HG03139 (cell line): ENCODE results near the gene GHRHR.
A peak's percentile ranks its signal among the peaks of the same experiment; 100 is the strongest.

ENCODE experiments used
- ATAC-seq: cut with Tn5 transposase; IDR thresholded peaks from one replicate; pipeline ENCODE4 v1.9.1; 2021; ENCODE audit not compliant: unreplicated experiment

The GHRHR gene

DNA sequence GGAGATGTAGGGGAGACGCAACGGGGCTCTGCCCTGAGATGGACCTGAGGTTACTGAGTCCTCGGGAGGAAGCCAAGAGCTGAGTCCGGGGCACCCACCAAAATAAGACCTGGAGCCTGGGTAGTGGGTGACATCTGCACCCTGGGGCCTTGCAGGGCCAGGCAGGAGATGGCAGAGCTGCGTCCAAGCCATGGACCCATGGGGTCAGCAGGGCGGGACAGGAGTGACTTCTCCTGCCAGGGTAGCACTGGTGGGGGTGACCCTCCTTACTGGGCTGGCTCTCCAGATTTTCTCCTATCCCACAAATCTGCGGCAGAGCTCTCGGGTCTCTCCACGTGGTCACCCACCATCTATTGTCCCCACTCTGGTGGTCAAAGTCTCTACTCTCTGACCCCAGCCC lies 2.1 kb downstream of the GHRHR start:
- ATAC-seq = no peak

DNA sequence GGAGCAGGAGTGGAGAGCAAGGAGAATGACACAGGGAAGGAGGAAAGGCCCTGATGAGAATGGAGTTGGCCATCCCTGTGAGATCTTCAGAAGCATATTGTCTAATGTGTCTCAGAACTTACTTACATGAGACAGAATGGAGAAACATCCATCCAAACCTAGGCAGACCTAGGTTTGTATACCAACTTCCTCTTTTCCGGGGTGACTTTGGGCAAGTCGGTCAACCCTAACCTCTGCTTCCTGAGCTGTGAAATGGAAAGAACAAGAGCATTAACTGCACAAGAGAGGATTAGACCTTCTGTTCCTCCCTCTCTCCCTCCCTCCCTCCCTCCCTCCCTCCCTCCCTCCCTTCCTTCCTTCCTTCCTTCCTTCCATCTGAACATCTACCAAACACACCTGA lies 4.5 kb downstream of the GHRHR start:
- no peak for ATAC-seq

DNA sequence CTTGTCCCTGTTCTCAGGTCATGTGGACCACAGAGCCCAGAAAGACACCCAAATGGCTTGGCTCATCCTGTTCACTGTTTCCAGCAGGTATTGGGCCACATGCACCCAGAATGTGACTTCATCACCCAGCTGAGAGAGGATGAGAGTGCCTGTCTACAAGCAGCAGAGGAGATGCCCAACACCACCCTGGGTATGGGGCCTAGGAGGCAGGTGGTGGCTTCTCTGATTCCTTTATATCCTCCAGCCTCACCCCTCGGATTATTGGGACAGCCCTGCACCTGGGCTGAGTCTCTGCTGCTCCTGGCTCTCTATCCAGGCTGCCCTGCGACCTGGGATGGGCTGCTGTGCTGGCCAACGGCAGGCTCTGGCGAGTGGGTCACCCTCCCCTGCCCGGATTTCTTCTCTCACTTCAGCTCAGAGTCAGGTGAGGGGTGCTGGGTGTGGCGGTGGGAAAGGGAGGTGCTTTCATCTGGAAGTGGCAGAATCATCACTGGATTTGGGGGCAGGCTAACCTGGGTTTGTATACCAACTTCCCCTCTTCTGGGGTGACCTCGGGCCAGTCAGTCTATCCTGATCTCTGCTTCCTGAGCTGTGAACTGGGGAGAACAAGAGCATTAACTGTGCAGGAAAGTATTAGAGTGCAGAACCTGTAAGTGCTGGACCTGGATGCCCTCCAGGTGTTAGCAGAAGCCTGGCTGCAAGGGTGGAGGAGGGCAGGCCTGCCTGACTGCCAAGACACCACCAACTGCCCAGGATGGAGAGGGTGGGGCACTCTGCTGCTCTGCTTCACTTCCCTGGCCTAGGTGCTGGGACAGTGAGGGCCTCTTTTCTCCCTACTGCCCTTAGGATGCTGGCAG lies 5.2 kb downstream of the GHRHR start:
- ATAC-seq = no peak

DNA sequence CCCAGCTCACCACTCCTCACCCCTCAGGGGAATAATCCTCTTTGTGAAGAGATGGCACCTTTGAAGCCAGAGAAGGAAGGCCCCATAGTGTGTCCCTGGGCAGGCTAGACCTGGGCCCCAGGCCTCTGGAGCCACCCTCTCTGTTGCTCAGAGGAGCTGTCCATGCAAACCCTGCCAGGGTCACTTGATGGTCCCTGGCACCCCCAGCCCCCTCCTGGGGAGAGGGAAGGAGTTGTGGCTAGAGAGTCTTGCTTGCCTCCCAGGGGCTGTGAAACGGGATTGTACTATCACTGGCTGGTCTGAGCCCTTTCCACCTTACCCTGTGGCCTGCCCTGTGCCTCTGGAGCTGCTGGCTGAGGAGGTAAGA lies 5.8 kb downstream of the GHRHR start:
- ATAC-seq = no peak

DNA sequence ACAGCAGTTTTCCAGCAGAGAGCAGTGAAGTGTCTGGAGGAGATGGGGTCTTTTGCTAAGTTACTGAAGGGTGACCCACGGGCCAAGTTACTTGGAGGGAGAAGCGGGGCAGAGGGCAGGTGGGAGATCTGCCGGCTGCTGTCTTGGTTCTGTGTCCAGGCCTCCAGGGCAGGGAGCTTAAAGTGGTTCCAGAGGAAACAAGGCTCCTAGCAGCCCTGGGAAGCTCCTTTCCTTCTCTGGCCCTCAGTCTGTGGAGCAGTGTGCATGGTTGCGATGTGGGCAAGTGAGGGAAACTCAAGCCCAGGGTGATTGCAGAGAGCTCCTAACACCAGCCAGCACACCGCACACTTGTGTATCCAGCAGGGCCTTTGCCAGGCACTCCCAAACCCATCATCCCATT lies 6.3 kb downstream of the GHRHR start:
- ATAC-seq = no peak

DNA sequence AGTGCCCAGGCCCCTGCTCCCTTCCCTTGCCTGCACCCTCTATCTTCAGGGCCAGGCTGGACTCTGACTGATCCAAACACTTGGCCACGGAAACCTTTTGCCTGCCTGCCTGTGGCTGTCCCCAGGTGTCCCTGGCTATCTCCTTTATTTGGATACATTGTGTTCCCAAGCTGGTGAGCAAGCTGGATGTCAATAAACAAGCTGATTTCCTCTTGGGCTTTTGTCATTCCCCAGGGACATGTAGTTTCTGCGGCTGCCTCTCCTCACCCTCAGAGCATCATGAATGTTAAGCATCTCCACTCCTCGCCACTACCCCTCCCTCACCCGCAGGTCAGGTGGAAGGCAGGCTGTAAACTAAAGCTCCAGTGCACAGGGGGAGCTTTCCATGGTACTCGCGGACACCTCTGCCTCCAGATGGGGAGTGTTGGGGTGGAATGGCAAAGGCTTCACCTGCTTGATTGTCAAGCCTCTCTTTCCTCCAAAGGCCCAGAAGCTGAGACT lies 6.9 kb downstream of the GHRHR start:
- ATAC-seq = no peak

DNA sequence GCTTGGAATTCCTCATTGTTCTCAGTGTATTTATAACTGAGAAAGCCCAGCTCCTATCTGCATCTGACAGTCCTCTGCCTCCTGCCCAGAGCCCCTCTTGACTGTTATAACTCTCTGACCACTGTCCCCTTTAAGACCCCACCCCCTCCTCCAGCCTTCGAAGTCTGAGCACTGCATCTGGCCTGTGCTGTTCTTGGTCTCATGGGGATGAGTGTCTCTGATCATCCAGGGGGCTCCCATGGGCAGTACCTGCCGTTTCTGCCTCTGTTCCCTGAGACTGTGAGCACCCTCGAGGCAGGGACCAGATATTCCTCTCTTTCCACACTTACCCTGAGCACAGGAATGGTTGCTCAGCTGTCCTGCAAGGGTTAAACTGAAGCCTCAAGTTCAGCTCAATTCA lies 7.7 kb downstream of the GHRHR start:
- no peak for ATAC-seq

DNA sequence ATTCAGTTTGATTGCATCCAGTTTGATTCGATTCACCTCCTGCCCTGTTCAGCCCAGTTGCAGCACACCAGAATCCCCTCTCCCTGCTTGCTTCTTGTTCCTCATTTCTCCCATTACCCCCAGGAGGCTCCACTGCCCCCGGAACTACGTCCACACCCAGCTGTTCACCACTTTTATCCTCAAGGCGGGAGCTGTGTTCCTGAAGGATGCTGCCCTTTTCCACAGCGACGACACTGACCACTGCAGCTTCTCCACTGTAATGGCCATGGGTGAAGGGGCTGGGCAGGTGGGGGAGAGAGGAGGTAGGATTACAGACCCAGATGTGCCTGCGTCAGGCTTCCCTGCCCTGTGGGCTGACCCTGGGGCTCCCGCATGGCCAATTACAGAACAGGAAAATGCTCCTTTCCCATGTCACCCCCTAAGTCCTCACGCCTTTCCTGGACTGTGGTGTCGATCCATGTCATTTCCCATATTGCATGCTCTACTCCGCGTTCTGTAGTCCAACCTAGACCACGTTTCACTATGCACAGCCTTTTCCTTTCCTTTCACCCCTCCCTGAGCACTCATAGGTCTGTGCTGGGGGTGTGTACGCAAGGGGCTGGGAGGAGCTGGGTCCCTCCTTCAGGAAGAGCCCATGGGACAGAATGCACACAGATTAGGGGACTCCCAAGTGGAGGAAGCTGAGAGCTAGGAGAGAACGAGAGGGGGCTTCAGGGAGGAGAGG lies 8.2 kb downstream of the GHRHR start:
- ATAC-seq = no peak

DNA sequence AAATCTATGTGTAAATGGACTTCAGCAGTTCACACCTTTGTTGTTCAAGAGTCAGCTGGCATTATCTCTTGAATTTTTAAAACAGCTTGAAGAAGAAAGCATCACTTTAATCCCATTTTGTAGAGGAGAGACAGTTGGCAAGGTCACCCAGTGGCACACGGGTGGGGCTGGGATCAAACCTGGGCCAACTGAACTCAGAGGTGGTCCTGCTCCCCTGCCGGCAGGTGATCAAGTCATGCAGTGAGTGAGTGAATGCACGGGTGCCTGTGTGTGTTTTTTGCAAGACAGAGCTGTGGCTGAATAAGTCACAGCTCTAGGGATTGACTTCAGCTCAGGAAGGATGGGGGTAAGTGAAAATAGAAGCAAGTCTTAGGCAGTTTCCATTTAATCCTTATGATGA lies 9.5 kb downstream of the GHRHR start:
- ATAC-seq = no peak

DNA sequence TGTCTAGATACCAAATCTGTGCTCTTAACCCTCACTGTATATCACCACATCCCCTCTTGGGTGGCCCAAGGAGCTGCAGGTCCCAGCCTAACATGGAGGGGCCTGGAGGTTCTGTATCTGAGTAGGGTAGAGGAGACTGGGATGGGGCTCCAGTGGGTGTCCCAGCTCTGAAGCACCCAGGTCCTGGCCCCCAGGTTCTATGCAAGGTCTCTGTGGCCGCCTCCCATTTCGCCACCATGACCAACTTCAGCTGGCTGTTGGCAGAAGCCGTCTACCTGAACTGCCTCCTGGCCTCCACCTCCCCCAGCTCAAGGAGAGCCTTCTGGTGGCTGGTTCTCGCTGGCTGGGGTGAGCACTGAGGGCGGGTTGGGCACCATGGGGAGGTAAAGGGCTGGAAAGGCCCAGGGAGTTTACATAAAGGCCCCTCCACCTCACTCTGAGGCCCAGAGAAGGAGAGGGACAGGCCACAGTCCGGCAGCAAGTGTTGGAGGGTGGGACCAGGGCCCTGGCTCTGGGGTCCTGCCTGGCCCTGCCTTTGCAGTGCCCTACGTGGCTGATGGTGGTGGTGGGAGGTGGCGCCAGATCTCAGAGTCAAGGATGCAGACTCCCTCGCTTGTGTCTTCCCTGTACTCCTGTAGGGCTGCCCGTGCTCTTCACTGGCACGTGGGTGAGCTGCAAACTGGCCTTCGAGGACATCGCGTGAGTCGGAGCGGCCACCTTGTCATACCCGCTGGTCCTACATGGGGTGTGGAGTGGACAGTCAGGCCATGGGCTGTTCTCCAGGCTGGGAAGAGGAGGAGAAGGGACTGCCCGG lies 10.2 kb downstream of the GHRHR start:
- ATAC-seq = no peak

DNA sequence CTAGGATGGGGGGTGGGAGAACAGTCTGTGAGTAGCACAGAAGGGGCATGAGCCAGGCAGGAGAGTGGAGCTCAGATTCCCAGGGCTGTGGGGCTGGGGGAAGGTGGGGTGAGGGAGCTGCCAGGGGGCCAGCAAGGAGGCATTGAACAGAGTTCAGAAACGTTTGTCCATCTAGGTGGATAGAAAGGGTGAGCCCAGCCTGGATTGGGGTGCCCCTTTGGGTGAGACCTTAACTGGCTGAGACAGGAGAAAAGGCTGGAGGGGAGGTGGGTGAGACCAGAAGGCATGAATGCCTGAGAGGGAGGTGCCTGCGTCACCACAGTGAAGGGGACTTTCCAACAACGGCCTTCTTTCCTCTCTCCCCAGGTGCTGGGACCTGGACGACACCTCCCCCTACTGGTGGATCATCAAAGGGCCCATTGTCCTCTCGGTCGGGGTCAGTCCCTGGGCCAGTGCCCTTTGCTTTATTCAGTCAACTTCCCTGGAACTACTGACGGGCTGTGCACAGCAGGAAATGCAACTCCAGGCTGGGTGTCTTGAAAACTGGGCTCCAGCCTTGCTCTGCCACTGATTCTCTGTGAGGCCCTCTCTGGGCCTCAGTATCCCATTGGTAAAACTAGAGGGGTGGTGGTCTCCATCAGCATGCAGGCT lies 11.0 kb downstream of the GHRHR start:
- ATAC-seq = peak; percentile 85

DNA sequence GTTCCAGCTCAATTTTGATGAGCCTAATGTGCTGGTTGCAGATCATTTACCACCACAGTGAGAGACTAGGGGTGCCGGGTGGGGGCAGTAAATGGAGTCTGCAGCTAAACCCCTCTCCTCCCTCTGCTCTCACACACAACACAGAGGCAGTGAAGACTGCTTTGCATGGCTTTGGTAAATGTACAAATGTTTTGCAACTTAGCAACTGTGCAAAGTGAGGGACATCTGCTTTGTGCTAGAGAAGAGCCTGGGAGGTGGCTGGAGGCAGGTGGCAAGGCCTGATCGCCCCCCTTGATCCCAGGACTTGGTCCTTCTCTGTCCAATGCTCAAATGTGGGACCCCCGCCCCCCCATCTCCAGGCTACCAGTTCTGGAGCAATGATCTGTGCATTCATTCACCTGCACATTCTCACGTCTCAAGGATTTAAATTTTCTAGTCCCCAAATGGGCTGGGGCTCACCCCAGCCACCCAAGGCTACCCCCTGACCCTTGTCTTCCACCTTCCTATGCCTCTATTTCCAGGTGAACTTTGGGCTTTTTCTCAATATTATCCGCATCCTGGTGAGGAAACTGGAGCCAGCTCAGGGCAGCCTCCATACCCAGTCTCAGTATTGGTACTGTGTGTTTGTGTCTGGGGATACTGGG lies 11.6 kb downstream of the GHRHR start:
- ATAC-seq = no peak

DNA sequence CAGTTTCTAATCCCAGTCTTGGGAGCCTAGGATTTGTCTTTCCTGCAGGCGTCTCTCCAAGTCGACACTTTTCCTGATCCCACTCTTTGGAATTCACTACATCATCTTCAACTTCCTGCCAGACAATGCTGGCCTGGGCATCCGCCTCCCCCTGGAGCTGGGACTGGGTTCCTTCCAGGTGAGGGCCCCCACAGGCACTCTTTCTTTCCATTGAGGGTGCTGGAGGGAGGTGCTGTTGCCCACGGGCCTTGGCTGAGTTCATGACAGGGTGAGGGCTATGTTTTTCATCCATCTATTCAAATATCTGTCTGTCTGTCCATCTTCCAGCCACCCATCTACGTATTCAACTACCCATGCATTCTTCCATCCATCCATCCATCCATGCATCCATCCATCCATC lies 12.6 kb downstream of the GHRHR start:
- ATAC-seq = no peak

DNA sequence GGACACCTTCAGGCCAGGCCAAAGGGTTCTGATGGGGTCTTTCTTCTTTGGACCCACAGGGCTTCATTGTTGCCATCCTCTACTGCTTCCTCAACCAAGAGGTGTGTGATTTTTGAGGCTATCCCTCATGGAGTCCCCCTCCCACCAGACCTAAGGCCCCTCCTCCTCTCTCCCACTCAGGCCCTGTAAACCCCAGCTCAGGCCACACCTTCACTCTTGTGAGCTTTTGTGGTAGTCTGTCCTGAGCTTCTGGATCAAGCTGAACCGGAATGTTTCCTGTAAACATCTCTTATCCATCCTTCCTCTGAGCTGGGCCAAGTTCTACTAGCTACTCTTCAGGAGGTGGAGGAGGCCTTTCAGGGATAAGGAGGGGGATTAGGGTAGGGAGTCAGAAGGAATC lies 13.5 kb downstream of the GHRHR start:
- ATAC-seq = no peak

DNA sequence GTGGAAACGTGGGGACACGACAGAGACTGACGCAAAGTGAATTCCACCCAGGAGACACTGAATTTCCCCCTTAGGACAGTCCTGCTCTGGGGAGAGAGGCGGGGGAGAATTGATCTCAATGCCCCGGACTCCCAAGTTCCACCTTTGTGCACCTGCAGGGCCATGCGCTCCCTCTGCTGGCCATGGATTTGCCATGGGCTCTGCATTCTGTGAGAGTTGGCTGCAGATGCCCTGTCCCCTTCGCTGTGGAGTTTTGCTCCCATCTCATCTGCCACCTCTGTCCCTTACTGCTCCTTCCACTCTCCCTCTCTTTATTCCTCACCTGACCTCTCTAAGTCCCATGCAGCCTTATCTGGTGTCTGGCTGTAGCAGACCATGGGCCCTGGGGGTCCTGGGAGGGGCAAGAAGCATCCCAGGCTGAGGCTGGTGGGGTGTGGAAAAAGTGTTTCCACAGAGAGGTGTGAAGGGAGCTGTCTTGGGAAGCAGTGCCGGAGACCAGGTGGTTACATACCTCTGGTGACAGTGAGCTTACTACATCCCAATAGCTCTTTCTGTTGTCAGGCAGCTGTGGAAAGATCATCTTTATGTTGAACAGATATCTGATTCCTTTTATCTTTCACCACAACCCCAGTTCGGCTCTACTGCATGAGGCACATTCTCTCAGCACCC lies 14.3 kb downstream of the GHRHR start:
- no peak for ATAC-seq

DNA sequence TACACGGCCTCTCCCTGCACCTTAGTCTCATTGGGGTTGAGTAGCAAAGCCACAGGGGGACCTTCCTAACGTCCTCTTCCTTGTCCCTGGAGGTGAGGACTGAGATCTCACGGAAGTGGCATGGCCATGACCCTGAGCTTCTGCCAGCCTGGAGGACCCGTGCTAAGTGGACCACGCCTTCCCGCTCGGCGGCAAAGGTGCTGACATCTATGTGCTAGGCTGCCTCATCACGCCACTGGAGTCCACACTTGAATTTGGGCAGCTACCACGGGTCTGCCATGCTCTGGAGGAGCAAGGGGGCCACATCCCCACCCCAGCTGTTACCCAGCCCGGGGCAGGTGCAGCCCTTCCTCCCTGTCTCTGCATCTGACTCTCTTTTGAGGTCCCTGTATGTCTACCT lies 15.3 kb downstream of the GHRHR start:
- no peak for ATAC-seq

DNA sequence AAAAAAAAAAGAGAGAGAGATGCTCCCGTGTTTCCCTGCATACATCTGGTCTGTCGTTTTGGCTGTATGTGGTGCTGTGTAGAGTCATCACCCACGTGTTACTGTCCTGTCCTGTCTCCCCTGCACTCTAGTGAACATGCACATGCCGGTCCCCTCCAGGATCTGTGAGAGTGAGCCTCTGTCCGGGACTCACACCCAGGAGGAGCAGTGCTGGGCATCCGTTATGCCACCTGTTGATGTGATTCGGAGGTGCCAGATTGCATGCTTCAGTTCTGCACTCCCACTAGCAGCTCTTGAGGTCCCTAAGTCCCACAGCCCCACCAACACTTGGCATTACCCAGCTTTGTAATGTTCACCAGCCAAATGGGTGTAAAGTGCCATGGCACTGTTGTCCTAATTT lies 16.4 kb downstream of the GHRHR start:
- ATAC-seq = no peak

DNA sequence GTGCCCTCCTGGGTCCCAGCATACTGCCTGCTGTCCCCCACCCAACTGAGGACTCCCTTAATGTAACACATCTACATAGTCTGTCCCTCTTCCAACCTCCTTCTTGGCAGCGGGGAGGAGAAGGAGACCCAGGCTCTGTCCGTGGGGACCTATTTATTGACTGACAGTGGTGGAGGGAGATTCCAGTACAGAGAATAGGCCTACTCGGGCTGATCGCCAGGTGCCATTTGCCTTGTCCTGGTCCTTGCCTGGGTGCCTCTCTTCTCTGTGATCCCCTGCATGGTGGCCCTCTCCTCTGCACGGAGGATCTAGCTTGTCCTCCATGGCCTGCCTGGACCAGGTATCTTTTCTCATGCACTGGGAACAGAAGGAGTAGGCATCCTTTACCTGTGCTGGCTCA lies 17.0 kb downstream of the GHRHR start:
- ATAC-seq = no peak

DNA sequence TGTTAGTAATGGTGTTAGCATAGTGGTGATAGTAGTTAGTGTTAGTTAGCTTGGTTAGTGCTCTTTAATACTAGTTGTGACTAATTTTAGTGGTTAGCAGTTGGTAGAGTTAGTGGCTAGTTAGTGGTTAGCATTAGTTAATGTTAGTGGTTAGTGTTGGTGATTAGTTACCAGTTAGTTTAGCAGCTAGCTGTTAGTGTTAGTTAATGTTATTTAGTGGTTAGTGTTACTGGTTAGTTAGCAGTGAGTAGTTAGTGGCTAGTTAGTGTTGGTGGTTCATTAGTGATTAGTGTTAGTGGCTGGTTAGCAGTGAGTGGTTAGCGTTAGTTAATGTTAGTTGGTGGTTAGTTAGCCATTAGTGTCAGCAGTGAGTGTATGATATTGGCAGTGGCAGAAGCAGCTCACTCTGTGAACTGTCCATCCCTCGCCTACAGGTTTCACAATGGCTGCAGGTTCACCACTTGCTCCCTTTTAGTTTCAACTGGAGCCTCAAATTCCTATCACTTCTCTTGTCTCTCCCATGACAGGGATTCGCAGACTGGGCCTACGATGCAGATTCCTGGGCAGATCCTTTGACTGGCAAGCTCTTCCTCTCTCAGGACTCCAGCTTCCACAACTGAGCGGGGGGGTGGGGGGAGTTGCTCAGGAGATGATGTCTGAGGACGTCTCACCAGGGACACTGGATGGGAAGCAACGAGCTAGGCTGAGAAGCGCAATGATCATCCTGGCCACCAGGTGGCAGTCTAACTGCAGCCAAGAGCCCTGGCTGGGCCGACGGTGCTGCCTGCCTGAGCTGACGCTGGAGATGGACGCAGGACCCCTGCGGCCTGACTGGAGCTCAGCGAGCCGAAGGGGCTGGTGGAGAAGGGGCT lies 19.5 kb downstream of the GHRHR start:
- ATAC-seq = peak; percentile 94
